H1 (cell line): Measurements from ENCODE around the gene PAX8. TPM values are rescaled to one million over a fixed set of nuclear protein-coding genes. Genes with fewer than 3 reads are reported as not detected.

Experiments used
- CEBPB ChIP-seq: IDR thresholded peaks from 2 replicates; pipeline ENCODE4 v1.6.1; 2012; ENCODE audit warnings: low read depth, low read length
- CTBP2 ChIP-seq: IDR thresholded peaks from 2 replicates; pipeline ENCODE4 v1.7.0; 2011; ENCODE audit warnings: borderline replicate concordance, mild to moderate bottlenecking, moderate library complexity, mixed read lengths, low read length; ENCODE audit not compliant: insufficient read depth, insufficient read length
- EP300 ChIP-seq, 2 experiments: IDR thresholded peaks; 1 replicate in 1 of 2; 2 replicates in 1 of 2; pipeline ENCODE4 v1.6.1; 2011 to 2012; ENCODE audit warnings: low read depth in 2 of 2, low read length in 2 of 2, mild to moderate bottlenecking in 2 of 2, borderline replicate concordance in 1 of 2, inconsistent platforms in 1 of 2, moderate library complexity in 1 of 2
- RAD21 ChIP-seq, 2 experiments: IDR thresholded peaks in 1 of 2; conservative IDR thresholded peaks in 1 of 2; 2 replicates each; pipeline ENCODE4 v1.6.1; 2011; ENCODE audit warnings: low read depth in 2 of 2, low read length in 2 of 2, improper control_type of control experiment in 1 of 2, inconsistent platforms in 1 of 2, mild to moderate bottlenecking in 1 of 2, moderate library complexity in 1 of 2
- SP4 ChIP-seq: IDR thresholded peaks from 2 replicates; pipeline ENCODE4 v1.6.1; 2012; ENCODE audit warnings: low read length, inconsistent platforms
- SRF ChIP-seq: IDR thresholded peaks from 2 replicates; pipeline ENCODE4 v1.6.1; 2011; ENCODE audit warnings: mild to moderate bottlenecking, low read depth, low read length, moderate library complexity
- TAF7 ChIP-seq: optimal IDR thresholded peaks from 2 replicates; pipeline ENCODE3; 2011; ENCODE audit warnings: low read depth, mild to moderate bottlenecking, inconsistent platforms, low read length, moderate library complexity, borderline replicate concordance
- polyA plus RNA-seq, 7 experiments: library from polyadenylated mRNA; depleted of rRNA in 3 of 7; stranded (reverse) in 5 of 7; unstranded in 2 of 7; fragments of >200 nt in 5 of 7; fragments of 200-250 nt in 2 of 7; gene quantifications; 1 replicate in 5 of 7; 2 replicates in 1 of 7; 4 replicates in 1 of 7; pipeline versions ENCODE4 v1.2.1 to v1.2.3, GENCODE V29; 2011 to 2013; ENCODE audit warnings: missing spikeins in 2 of 7, mixed read lengths in 2 of 7
- total RNA-seq: library from RNA; stranded (reverse); fragmentation: NEBNext Ultra II Directional; extraction: Animal tissue kit (Norgen Biotek cat#: 25700); gene quantifications from 2 replicates; pipeline ENCODE4 v1.2.1, GENCODE V29; 2021
- TF ChIP-seq, protein P1 (sequence below): fragments of 300-600 bp; sonication (generic); IDR thresholded peaks from 2 replicates; pipeline ENCODE4 v1.7.1; 2012; ENCODE audit warnings: low read length, moderate library complexity, mild to moderate bottlenecking, inconsistent platforms; ENCODE audit not compliant: insufficient replicate concordance
- TF ChIP-seq, protein P2 (sequence below): IDR thresholded peaks from 2 replicates; pipeline ENCODE4 v1.6.1; 2012; ENCODE audit warnings: low read length, inconsistent platforms

The PAX8 gene
- total and polyA plus RNA-seq, 2 of the 8 experiments (the other 6 are each of a cell fraction or from before 2014, with no cell fraction given) = 0.02 TPM; not detected in 1

DNA sequence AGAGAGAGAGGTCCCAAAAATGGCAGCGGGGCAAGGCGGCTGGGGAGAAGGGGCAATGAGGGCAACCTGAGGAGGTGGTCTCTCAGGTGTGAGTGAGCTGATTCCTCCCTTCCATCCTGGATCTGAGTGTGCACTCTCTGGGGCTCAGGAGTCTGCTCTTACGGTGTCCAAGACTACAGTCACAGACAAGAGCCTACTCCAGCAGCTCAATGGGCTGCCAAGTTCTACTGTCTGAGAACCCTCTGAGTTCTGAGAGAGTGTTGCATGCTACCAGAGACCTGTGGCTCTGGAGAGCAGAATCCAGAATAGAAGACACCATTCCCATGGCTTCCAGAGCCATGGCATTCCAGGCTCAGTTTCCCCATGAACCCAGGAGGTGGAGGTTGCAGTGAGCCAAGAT lies 7.1 kb upstream of the PAX8 start (continued):
- TF ChIP-seq, protein P1, sequence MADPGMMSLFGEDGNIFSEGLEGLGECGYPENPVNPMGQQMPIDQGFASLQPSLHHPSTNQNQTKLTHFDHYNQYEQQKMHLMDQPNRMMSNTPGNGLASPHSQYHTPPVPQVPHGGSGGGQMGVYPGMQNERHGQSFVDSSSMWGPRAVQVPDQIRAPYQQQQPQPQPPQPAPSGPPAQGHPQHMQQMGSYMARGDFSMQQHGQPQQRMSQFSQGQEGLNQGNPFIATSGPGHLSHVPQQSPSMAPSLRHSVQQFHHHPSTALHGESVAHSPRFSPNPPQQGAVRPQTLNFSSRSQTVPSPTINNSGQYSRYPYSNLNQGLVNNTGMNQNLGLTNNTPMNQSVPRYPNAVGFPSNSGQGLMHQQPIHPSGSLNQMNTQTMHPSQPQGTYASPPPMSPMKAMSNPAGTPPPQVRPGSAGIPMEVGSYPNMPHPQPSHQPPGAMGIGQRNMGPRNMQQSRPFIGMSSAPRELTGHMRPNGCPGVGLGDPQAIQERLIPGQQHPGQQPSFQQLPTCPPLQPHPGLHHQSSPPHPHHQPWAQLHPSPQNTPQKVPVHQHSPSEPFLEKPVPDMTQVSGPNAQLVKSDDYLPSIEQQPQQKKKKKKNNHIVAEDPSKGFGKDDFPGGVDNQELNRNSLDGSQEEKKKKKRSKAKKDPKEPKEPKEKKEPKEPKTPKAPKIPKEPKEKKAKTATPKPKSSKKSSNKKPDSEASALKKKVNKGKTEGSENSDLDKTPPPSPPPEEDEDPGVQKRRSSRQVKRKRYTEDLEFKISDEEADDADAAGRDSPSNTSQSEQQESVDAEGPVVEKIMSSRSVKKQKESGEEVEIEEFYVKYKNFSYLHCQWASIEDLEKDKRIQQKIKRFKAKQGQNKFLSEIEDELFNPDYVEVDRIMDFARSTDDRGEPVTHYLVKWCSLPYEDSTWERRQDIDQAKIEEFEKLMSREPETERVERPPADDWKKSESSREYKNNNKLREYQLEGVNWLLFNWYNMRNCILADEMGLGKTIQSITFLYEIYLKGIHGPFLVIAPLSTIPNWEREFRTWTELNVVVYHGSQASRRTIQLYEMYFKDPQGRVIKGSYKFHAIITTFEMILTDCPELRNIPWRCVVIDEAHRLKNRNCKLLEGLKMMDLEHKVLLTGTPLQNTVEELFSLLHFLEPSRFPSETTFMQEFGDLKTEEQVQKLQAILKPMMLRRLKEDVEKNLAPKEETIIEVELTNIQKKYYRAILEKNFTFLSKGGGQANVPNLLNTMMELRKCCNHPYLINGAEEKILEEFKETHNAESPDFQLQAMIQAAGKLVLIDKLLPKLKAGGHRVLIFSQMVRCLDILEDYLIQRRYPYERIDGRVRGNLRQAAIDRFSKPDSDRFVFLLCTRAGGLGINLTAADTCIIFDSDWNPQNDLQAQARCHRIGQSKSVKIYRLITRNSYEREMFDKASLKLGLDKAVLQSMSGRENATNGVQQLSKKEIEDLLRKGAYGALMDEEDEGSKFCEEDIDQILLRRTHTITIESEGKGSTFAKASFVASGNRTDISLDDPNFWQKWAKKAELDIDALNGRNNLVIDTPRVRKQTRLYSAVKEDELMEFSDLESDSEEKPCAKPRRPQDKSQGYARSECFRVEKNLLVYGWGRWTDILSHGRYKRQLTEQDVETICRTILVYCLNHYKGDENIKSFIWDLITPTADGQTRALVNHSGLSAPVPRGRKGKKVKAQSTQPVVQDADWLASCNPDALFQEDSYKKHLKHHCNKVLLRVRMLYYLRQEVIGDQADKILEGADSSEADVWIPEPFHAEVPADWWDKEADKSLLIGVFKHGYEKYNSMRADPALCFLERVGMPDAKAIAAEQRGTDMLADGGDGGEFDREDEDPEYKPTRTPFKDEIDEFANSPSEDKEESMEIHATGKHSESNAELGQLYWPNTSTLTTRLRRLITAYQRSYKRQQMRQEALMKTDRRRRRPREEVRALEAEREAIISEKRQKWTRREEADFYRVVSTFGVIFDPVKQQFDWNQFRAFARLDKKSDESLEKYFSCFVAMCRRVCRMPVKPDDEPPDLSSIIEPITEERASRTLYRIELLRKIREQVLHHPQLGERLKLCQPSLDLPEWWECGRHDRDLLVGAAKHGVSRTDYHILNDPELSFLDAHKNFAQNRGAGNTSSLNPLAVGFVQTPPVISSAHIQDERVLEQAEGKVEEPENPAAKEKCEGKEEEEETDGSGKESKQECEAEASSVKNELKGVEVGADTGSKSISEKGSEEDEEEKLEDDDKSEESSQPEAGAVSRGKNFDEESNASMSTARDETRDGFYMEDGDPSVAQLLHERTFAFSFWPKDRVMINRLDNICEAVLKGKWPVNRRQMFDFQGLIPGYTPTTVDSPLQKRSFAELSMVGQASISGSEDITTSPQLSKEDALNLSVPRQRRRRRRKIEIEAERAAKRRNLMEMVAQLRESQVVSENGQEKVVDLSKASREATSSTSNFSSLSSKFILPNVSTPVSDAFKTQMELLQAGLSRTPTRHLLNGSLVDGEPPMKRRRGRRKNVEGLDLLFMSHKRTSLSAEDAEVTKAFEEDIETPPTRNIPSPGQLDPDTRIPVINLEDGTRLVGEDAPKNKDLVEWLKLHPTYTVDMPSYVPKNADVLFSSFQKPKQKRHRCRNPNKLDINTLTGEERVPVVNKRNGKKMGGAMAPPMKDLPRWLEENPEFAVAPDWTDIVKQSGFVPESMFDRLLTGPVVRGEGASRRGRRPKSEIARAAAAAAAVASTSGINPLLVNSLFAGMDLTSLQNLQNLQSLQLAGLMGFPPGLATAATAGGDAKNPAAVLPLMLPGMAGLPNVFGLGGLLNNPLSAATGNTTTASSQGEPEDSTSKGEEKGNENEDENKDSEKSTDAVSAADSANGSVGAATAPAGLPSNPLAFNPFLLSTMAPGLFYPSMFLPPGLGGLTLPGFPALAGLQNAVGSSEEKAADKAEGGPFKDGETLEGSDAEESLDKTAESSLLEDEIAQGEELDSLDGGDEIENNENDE = no peak
- no peak for TF ChIP-seq EP300 (IDR thresholded peaks at IDR 0.05; ENCODE audit: borderline replicate concordance in 1 of 2, low read depth in 2 of 2, low read length in 2 of 2)
- TF ChIP-seq CTBP2 = no peak
- no peak for TF ChIP-seq TAF7
- TF ChIP-seq RAD21 (IDR thresholded peaks at IDR 0.05 in 1 of 2, conservative IDR thresholded peaks at IDR 0.05 in 1 of 2; ENCODE audit: low read depth in 2 of 2, low read length in 2 of 2) = no peak
- TF ChIP-seq, protein P2, sequence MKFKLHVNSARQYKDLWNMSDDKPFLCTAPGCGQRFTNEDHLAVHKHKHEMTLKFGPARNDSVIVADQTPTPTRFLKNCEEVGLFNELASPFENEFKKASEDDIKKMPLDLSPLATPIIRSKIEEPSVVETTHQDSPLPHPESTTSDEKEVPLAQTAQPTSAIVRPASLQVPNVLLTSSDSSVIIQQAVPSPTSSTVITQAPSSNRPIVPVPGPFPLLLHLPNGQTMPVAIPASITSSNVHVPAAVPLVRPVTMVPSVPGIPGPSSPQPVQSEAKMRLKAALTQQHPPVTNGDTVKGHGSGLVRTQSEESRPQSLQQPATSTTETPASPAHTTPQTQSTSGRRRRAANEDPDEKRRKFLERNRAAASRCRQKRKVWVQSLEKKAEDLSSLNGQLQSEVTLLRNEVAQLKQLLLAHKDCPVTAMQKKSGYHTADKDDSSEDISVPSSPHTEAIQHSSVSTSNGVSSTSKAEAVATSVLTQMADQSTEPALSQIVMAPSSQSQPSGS = no peak
- TF ChIP-seq CEBPB = no peak
- TF ChIP-seq SRF = no peak
- TF ChIP-seq SP4 = no peak
